GM12865 (cell line): ENCODE results near the gene DUSP5.
"Not testable (repeated sequence)": the region's sequence is repeated elsewhere in the genome, so short reads cannot be mapped to it uniquely, and the experiment has no call there.

Source experiments
- DNase-seq: peaks from one replicate; pipeline ENCODE4 v3.0.0; 2010; ENCODE audit warnings: low read depth
- H3K4me3 ChIP-seq: 2 replicates; pipeline ENCODE4 v1.5.1; 2011; ENCODE audit warnings: mild to moderate bottlenecking, low read depth, low read length, control low read depth
- TF ChIP-seq, protein P1 (sequence below): IDR thresholded peaks from 2 replicates; pipeline ENCODE4 v1.5.1; 2011; ENCODE audit warnings: low read length, control low read depth, low read depth, inconsistent platforms; ENCODE audit not compliant: insufficient read depth; ENCODE audit errors: missing control alignments

DUSP5 gene

DNA sequence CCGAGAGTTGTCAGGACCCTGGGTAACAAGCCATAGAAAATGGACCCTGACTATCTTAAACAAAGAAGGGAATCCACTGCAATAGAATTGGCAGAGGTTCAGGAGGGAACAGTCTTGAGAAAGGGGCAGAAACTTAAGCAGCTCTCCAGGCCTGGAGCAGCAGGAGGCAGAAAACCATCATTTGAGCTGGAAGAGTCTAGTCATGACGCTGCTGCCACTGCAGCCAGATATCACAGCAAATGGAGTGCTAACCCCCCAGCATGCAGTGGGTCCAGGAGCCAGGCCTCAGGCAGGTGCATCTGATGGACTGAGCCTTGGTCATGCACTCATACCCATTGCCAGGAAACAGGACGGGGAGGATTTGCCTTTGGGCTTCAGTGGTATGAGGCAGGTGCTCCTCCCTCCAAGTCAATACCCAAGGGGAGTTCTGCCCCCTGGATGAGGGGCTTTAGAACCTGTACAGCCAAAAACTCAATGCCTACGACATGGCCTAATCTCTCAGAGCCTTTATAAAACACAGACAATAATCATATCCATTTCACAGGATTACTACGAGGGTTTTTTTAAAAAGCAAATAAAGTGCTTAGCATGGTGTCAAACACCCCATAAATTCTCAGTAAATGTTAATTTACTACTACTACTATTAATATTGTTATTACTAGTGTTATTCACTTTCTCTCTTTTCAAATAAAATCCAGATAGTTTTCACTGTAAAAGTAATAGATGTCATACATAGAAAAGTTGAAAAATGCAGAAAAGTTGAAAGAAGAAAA is 30.7 kb downstream of the DUSP5 start:
- H3K4me3 ChIP-seq = no peak overlapping the region
- TF ChIP-seq, protein P1, sequence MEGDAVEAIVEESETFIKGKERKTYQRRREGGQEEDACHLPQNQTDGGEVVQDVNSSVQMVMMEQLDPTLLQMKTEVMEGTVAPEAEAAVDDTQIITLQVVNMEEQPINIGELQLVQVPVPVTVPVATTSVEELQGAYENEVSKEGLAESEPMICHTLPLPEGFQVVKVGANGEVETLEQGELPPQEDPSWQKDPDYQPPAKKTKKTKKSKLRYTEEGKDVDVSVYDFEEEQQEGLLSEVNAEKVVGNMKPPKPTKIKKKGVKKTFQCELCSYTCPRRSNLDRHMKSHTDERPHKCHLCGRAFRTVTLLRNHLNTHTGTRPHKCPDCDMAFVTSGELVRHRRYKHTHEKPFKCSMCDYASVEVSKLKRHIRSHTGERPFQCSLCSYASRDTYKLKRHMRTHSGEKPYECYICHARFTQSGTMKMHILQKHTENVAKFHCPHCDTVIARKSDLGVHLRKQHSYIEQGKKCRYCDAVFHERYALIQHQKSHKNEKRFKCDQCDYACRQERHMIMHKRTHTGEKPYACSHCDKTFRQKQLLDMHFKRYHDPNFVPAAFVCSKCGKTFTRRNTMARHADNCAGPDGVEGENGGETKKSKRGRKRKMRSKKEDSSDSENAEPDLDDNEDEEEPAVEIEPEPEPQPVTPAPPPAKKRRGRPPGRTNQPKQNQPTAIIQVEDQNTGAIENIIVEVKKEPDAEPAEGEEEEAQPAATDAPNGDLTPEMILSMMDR = no peak
- DNase-seq = no peak

GRCh38 chr10:110528997-110529524 is 31.4 kb downstream of the DUSP5 start:
- DNase-seq = peak; percentile 70
- H3K4me3 ChIP-seq = not testable (repeated sequence)

- peak; percentile 65 for DNase-seq
- no peak overlapping the region for H3K4me3 ChIP-seq
- TF ChIP-seq, protein P1 = no peak
Observed at GRCh38 chr10:110529596-110530011, 31.9 kb downstream of the DUSP5 start.

DNA sequence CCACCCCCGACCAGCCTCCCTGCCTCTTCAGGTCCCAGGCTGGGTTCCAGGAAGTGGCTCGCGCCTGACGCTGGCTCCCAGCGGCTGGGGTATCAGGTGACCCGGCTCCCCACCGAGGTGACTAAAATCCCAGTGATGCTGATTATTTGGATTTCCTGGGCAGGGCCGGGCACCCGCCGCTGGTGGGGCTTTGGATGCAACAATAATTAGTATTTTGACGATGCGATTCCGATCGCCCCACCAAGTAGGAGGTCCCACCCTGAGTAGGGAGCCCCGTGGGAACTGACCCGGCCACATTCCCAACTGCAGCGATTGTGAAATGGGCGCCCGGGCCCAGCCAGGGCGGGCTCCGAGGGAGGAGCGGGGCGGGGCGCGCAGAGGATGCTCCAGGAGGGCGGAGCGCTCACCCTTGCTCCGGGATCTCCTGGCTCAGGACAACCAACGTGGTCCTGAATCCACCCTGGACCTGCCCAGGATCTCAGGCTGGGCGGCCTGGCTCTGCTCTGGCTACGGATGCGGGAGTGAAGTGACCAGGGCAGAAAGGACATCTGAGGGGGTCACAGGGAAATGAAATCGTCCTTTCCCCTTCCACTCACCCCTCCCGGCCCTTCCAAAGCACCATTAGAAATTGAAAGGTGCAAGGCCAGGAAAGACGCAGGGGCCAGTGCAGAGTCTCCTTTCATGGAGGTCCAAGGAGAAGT is 32.6 kb downstream of the DUSP5 start:
- DNase-seq = no peak
- no peak overlapping the region for H3K4me3 ChIP-seq
- TF ChIP-seq, protein P1 = no peak

DNA sequence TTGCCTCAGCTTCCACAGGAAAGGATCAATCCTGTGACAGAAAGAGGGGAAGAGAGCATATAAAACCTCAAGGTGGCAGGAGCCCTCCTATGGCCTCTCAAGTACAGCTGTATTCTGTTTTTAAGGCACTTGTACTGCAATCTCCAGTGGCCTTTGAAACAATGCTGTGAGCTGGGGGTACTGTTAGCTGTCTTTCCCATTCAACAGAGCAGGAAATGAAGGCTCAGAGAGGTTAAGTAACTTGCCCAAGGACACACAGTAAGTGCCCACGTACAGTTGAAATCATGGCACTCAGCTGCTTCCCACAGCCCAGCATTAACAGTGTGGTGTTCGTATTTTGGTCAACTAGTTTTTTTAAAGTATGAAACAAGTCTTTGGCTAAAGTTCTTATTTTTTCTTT is 34.0 kb downstream of the DUSP5 start:
- no peak for DNase-seq
- TF ChIP-seq, protein P1 = no peak
- no peak overlapping the region for H3K4me3 ChIP-seq

GRCh38 chr10:110532628-110533027 is 34.9 kb downstream of the DUSP5 start:
- not testable (repeated sequence) for H3K4me3 ChIP-seq, DNase-seq

GRCh38 chr10:110533149-110533548 is 35.4 kb downstream of the DUSP5 start:
- TF ChIP-seq, protein P1 = no peak
- no peak for DNase-seq
- H3K4me3 ChIP-seq = no peak overlapping the region
